NCI-H69 (cell line): ENCODE measurements around the gene RNF220.

Experiments
- DNase-seq: peaks from one replicate; lab custom pipeline; 2025; lab: John Stamatoyannopoulos, UW

RNF220 gene

DNA sequence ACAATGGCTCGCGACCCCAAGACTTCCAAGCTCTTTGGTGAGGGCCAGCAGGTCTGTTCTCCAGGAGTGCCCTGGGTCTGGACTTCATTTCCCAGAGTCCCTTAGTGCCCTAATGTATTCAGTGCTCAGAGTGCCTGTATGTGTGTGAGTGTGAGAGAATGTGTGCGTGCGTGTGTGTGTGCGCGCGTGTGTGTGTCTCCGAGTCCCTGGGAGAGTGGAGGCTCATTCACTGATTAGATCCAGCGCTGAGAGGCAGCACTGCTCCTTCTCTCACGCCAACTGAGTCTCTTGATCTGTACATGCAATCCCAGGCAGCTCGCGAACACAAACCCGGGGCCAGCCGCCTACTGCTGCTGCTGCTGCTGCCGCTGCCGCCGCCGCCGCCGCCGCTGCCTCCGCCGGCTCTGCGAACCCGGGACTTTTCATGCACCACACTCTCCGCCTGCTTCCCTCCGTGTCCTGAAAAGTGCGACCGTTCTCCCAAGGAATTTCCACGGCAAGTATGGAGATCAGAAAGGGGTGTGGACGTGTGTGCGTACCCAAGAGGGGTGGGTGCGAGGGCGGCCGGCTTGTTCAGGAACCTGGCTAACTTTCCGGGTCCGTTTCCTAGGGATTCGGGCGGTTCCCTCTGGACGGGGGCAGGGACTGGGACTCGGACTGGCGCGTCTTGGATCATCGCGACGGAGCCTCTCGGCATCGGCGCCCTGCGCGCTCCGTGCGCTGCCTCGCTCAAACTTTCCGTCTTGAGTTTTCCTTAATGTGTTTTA lies at the start of gene RNF220:
RNF220 (plus strand) TSS at position 225 of the 767 bp plus-strand sequence.
- DNase-seq = peak; percentile 86

DNA sequence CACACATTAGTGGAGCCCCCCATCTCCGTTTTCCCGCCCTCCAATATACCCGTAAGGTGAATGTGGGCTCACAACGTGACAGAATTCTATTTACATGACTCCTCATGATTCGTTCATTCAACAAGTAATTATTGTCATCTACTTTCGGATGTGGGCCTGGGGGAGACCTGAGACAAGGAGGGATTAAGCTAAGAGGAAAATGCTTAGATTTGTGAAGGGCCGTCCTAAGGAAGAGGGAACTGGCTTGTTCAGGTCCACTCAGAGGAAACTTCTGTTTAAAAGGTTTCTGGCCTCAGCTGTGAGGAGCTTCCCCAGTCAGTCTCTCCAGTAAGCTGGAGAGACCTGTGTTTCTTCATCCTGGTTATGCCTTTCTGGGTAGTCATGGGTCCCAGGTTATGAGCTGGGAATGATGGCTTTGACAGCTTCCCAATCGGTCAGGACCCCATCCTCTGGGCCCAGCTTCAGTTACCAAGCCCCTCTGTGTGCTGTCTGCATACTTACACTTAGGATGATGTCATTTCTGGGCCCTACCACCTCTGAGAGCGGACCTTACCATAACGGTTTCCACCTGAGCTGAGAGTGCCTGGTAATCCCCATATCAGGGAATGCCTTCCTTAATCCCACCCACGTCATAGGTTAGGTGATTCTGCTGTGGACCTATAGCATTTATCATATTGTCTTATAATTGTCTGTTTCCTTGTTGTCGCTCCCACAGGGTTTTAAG lies 49.3 kb upstream of the RNF220 start:
- peak; percentile 21 for DNase-seq

DNA sequence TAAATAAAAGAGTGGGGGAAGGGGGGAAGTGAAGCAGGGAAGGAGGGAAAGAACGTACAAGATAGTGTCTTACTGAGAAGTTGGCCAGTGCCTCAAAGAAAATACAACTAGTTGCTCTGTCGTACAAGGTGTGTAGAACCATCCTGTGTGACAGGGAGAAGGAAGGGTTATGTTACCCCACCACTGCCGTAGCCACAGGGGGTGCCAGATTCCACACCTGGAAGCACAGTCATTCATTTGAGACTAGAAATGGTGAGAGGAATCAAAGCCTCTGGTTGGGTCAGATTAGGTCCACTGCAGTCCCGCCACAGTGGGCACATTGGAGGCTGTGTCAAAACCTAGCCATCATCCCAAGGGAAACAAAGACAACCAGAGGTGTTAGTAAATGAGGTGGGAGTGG lies 47.3 kb upstream of the RNF220 start:
- no peak for DNase-seq

GRCh38 chr1:44359234-44359935 lies 45.7 kb upstream of the RNF220 start:
- peak; percentile 41 for DNase-seq

GRCh38 chr1:44361478-44361877 lies 43.6 kb upstream of the RNF220 start:
- peak; percentile 12 for DNase-seq

- no peak for DNase-seq
These were observed 38.6 kb upstream of the RNF220 start for GRCh38 chr1:44366371-44366975.

DNA sequence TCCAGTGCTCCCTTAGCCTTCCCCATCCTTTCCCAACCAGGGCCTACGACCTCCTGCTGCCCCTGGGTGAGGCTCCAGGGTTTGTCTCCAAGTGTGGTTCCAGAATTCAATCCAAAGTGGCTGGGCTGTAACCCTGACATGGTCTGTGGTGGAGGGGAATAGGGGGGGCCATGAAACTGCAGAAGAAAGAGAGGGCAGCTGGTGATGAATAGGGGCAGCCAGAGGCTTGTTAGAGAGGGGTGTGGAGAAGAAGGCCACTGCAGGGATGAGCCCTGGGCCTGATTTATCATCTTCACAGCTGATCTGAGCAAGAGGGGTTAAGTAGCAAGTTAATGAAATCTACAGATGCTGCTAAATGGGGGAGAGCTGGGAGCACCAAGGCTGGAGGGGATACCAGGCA lies 37.1 kb upstream of the RNF220 start:
- DNase-seq = no peak

- no peak for DNase-seq
These were observed 36.4 kb upstream of the RNF220 start for GRCh38 chr1:44368471-44369151.

DNA sequence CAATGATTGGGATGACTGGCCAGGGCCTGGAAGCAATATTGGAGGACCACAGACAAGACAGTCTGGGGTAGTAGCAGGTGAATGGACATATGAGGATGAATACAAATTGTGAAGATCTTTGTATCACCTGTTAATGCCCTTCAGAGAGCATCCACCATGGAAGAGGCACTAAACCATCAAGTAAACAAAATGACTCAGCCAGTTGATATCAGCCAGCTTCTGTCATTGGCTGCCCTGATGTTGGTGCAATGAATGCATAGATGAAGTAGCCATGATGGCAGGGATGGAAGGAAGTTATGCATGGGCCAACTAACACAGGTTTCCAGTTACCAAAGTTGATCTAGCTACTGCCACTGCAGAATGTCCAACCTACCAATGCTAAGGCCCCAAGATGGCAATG lies 33.8 kb upstream of the RNF220 start:
- no peak for DNase-seq

- DNase-seq = no peak
These were observed 29.5 kb upstream of the RNF220 start for GRCh38 chr1:44375547-44375946.

GRCh38 chr1:44377925-44378784 lies 26.9 kb upstream of the RNF220 start:
- DNase-seq = peak; percentile 79

DNA sequence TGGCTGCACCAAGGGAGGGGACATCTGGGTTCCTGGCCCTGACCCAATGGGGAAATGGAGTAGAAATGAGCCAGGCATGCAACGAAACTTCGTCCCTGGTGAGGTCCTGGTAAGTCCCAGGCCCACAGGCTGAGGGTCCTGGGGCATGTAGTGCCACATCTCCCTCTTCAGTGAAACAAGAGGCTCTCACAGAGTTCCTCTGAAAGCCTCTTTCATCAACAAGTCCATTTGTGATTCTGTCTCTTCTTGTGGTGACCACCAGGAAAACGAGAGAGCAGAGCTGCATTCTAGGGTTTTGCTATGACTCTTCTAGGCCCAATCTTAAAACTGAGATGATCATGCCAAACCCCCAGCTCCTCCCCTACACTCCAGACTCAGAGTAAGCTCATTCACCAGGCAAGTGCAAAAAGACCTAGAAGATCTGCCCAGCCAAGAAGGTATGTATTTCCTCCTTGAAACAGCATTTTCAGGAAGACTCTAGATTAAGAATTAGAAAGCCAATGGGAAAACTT lies 24.3 kb upstream of the RNF220 start:
- DNase-seq = no peak

DNA sequence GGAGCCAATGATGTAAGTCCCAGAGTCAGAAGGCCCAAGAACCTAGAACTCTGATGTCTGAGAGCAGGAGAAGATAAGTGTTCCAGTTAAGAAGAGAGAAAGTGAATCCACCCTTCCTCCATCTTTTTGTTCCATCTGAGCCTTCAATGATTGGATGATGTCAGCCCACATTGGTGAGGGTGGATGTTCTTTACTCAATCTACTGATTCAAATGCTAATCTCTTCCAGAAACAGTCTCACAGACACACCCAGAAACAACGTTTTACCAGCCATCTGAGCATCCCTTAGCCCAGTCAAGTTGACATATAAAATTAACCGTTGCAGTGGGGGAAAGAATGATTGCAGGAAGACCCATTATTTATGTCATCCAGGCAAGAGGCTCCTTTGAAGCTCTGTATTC lies 16.5 kb upstream of the RNF220 start:
- DNase-seq = no peak

- DNase-seq = no peak
These were observed 15.6 kb upstream of the RNF220 start for GRCh38 chr1:44389437-44389836.

DNA sequence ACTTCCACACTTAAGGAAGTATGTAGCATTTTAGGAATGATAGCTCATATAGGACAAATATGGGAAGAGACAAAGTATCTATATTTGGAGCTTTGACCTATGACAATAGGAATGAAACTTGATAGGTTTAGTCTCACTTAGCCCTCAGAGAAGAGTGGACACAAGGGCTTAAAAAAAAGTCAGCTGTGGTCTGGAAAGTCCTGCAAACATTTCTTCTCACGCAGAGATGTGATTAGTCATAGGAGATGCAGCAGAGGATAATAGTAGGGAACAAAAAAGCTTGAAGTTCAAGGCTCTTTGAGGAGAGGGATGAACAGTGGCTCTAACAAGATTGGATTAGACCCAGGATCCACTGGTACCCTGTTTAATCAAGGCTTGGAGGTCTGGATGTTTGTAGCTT lies 14.8 kb upstream of the RNF220 start:
- no peak for DNase-seq

DNA sequence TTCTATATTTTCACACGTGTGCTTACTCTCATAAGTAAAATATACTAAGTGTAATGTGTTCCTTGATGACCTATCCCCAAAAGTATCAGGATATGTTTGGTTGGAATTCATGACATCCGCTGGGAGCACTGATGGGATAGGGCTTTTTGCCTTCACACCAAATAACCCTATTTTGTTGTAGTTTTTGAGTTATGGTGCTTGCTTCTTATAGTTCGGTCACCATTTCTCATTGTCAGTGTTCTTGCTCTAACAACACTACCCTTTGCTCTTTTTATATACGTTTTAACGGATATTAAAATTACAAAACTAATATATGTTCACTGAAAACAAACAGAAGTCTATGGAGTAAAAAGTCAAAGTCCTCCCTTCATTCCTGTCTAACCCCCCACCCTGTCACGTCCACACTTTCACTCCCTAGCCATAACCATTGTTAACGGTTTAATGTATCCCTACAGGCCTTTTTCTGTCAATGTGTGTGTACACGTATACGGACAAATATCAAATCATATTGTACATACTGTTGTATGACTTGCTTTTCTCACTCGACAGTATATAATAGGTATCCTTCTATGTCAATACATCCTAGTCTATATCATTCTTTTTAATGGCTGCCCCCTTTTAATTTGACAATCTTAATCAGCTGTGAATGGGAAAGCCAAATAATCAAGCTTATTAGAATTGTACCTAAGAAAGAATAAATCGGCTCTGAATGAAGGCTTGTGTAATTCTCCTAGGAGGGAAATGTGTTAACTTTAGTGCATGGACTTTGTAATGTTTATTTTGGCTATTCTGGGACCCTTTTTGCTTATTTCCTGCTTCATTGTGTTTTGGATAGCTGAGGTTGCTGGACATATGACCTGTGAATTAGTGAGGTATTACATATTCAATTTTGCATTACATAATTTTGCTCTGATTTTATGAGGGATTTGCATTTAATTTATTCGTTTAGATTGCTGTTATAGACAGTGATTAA lies 3.5 kb upstream of the RNF220 start:
- DNase-seq = no peak

- DNase-seq = peak; percentile 83
These were observed 1.0 kb downstream of the RNF220 start for GRCh38 chr1:44405798-44406736.

GRCh38 chr1:44406737-44407429 lies 1.8 kb downstream of the RNF220 start:
- DNase-seq = peak; percentile 44
